ENCODE results near the gene TMEM98.

GRCh38 chr17:32960815-32961214 is 32.9 kb downstream of the TMEM98 start:
- TF ChIP-seq RARB (CRISPR knock-in tag; IDR thresholded peaks at IDR 0.05) (no peak), OSR1 (CRISPR knock-in tag; IDR thresholded peaks at IDR 0.05) (no peak), CSDC2 (CRISPR knock-in tag; IDR thresholded peaks at IDR 0.05) (no peak), TSHZ2 (CRISPR knock-in tag; IDR thresholded peaks at IDR 0.05) (no peak), PPARA (CRISPR knock-in tag; IDR thresholded peaks at IDR 0.05; ENCODE audit: borderline replicate concordance) (no peak), TOX (CRISPR knock-in tag; IDR thresholded peaks at IDR 0.05; ENCODE audit: borderline replicate concordance) (no peak), ZFP30 (CRISPR knock-in tag; IDR thresholded peaks at IDR 0.05) (no peak)

All from SK-N-SH treated with all-trans-retinoic acid at 6 μM for 48 hours (cell line).